ENCODE measurements around the gene GPX2. TPM values are rescaled to one million over a fixed set of nuclear protein-coding genes. Genes with fewer than 3 reads are reported as not detected.

Gene GPX2
- total RNA-seq, 2 donors from 2014 or later, result 2.6 to 3.7 TPM

- H3K4me1 ChIP-seq (ENCODE audit: control insufficient read depth, insufficient read depth, low read length), result no peaks in the 10 kb centered on the region
- Mint-ChIP-seq H3K9me3 (peaks cover 6% of the 10 kb centered on the region), H3K27ac (peak overlapping the region; percentile 85), H3K36me3 (ENCODE audit: low read depth) (peaks cover 55% of the 10 kb centered on the region), H3K4me1 (peaks cover 25% of the 10 kb centered on the region), H3K4me3 (no peak overlapping the region), H3K27me3 (ENCODE audit: insufficient read depth) (no peaks in the 10 kb centered on the region)
- H3K9me3 ChIP-seq (ENCODE audit: control insufficient read depth, low read length), result no peaks in the 10 kb centered on the region
- no peak overlapping the region for H3K4me3 ChIP-seq (ENCODE audit: low read length)
- peaks cover 45% of the 10 kb centered on the region for H3K36me3 ChIP-seq (ENCODE audit: control insufficient read depth, insufficient read depth, low read length)
- H3K9ac ChIP-seq (ENCODE audit: extremely low read depth, low read length, poor library complexity, severe bottlenecking), result no peak overlapping the region
- WGBS, 2 experiments (ENCODE audit: insufficient coverage in 1 of 2, insufficient read length in 1 of 2), result 90 to 97% methylated on average over 6 to 7 of the region's 7 CpGs
- no peak overlapping the region for H3K27ac ChIP-seq (ENCODE audit: low read depth, low read length)
- no peaks in the 10 kb centered on the region for H3K27me3 ChIP-seq (ENCODE audit: control insufficient read depth, insufficient read depth, low read length, poor library complexity, severe bottlenecking)
- DNase-seq, result peak; percentile 73
- peak; percentile 68 for TF ChIP-seq CTCF (conservative IDR thresholded peaks at IDR 0.05)
Observed at GRCh38 chr14:64952598-64953309, 10.2 kb upstream of the GPX2 start.

DNA sequence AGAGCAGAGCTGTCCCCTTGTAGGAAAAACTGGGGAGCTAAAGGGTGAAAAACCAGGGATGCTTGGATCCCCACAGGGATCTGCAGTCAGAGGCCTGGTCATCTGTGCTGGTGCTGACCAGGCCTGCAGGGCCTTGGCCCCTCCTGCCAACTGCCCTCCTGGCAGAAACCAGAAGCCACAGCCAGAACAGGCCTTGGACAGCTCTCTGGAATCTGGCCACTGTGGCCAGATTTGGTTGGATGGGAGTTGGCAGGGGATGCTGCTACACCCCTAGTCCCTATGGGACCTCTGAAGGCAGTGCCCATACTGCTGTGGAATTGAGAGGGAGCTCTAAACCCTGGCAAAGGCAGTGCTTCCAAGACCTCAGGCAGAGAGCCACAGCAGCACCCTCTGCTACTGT is 9.2 kb upstream of the GPX2 start:
- Mint-ChIP-seq H3K4me3 (no peak overlapping the region), H3K9me3 (no peaks in the 10 kb centered on the region), H3K4me1 (peaks cover 21% of the 10 kb centered on the region), H3K27me3 (ENCODE audit: insufficient read depth) (no peaks in the 10 kb centered on the region), H3K36me3 (ENCODE audit: low read depth) (peaks cover 54% of the 10 kb centered on the region), H3K27ac (no peak overlapping the region)
- no peak overlapping the region for H3K4me3 ChIP-seq (ENCODE audit: low read length)
- H3K9ac ChIP-seq (ENCODE audit: extremely low read depth, low read length, poor library complexity, severe bottlenecking), result no peak overlapping the region
- no peaks in the 10 kb centered on the region for H3K4me1 ChIP-seq (ENCODE audit: control insufficient read depth, insufficient read depth, low read length)
- H3K9me3 ChIP-seq (ENCODE audit: control insufficient read depth, low read length), result no peaks in the 10 kb centered on the region
- H3K36me3 ChIP-seq (ENCODE audit: control insufficient read depth, insufficient read depth, low read length), result peaks cover 45% of the 10 kb centered on the region
- TF ChIP-seq CTCF (conservative IDR thresholded peaks at IDR 0.05), result no peak
- DNase-seq, result no peak
- H3K27ac ChIP-seq (ENCODE audit: low read depth, low read length), result no peak overlapping the region
- H3K27me3 ChIP-seq (ENCODE audit: control insufficient read depth, insufficient read depth, low read length, poor library complexity, severe bottlenecking), result no peaks in the 10 kb centered on the region

DNA sequence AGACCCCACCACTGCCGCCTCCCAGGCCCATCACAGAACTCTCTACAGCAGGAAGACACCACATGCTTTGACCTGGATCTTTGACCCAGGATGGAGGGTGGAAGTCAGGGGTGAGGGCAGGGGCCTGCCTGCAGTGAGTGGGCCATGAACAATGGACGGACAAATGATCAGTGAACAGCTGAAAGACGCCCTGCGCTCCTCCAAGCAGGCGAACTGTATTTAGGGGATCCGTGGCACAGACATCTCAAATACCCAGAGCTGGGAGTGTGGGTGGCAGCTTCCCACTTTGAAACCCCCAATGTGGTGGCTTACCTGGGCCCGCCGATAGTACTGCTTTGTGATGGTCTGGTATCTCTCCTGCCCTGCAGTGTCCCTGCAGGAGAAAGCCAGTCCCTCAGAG is 8.7 kb upstream of the GPX2 start:
- 94 to 95% methylated on average over 7 to 8 of the region's 8 CpGs for WGBS, 2 experiments (ENCODE audit: insufficient coverage in 1 of 2, insufficient read length in 1 of 2)
- Mint-ChIP-seq H3K36me3 (ENCODE audit: low read depth) (peaks cover 53% of the 10 kb centered on the region), H3K27ac (peak overlapping the region; percentile 59), H3K9me3 (no peaks in the 10 kb centered on the region), H3K27me3 (ENCODE audit: insufficient read depth) (no peaks in the 10 kb centered on the region), H3K4me1 (peaks cover 16% of the 10 kb centered on the region), H3K4me3 (no peak overlapping the region)
- Histone ChIP-seq H3K9ac (ENCODE audit: extremely low read depth, low read length, poor library complexity, severe bottlenecking) (no peak overlapping the region), H3K4me3 (ENCODE audit: low read length) (no peak overlapping the region), H3K4me1 (ENCODE audit: control insufficient read depth, insufficient read depth, low read length) (no peaks in the 10 kb centered on the region), H3K36me3 (ENCODE audit: control insufficient read depth, insufficient read depth, low read length) (peaks cover 41% of the 10 kb centered on the region), H3K9me3 (ENCODE audit: control insufficient read depth, low read length) (no peaks in the 10 kb centered on the region), H3K27me3 (ENCODE audit: control insufficient read depth, insufficient read depth, low read length, poor library complexity, severe bottlenecking) (no peaks in the 10 kb centered on the region), H3K27ac (ENCODE audit: low read depth, low read length) (no peak overlapping the region)
- DNase-seq, result no peak
- no peak for TF ChIP-seq CTCF (conservative IDR thresholded peaks at IDR 0.05)

Data from endodermal cell (in vitro differentiated cells).